GM13977 (cell line): ENCODE data around the gene FSTL1.

Experiments
- DNase-seq: peaks from one replicate; pipeline ENCODE4 v3.0.0; 2012; ENCODE audit warnings: low spot score
- CTCF ChIP-seq: IDR thresholded peaks from 2 replicates; pipeline ENCODE4 v1.5.1; 2012; ENCODE audit warnings: mild to moderate bottlenecking, control low read depth; ENCODE audit not compliant: insufficient read depth; ENCODE audit errors: extremely low read depth, missing control alignments
- in situ Hi-C: fragments of 300-500 bp; cut with MboI; formaldehyde crosslinking; loops from one replicate; pipeline ENCODE4 v1.12.0; 2022; ENCODE audit warnings: low sequenced_read_pairs, low pct_unique_long_range_greater_than_20kb, mixed read lengths, inconsistent platforms; ENCODE audit not compliant: unreplicated experiment

FSTL1 gene

GRCh38 chr3:120404876-120405275 lies 45.9 kb downstream of the FSTL1 start:
- DNase-seq: no peak
- no peak for TF ChIP-seq CTCF
- in situ Hi-C loops: loop anchor here (10.0 to 25.0 kb wide), 2 partner anchors 160 to 518 kb away; no protein-coding TSS in a partner anchor

- in situ Hi-C loops: loop anchor here (10.0 to 25.0 kb wide), 2 partner anchors 157 to 515 kb away; no protein-coding TSS in a partner anchor
- DNase-seq: no peak
These were observed 48.5 kb downstream of the FSTL1 start for GRCh38 chr3:120402257-120402656.

GRCh38 chr3:120399372-120399771 lies 51.4 kb downstream of the FSTL1 start:
- DNase-seq: no peak
- no peak for TF ChIP-seq CTCF
- in situ Hi-C loops: no loop called here

More at GRCh38 chr3:120402257-120402656, 48.5 kb downstream of the FSTL1 start:
- TF ChIP-seq CTCF: no peak

- TF ChIP-seq CTCF: no peak
- in situ Hi-C loops: no loop called here
- DNase-seq: no peak
These were observed 54.3 kb downstream of the FSTL1 start for GRCh38 chr3:120396469-120396868.

- DNase-seq: no peak
- in situ Hi-C loops: no loop called here
- no peak for TF ChIP-seq CTCF
These were observed 56.4 kb downstream of the FSTL1 start for GRCh38 chr3:120394347-120394746.

GRCh38 chr3:120393761-120394160 lies 57.0 kb downstream of the FSTL1 start:
- TF ChIP-seq CTCF: no peak
- DNase-seq: no peak
- in situ Hi-C loops: no loop called here

GRCh38 chr3:120393243-120393642 lies 57.5 kb downstream of the FSTL1 start:
- TF ChIP-seq CTCF: no peak
- in situ Hi-C loops: no loop called here
- DNase-seq: no peak
